ENCODE results near the gene TCTA. TPM values are rescaled to one million over a fixed set of nuclear protein-coding genes. Genes with fewer than 3 reads are reported as not detected.

TCTA gene
- total and polyA plus RNA-seq, 2 donors (not counting 3 experiments of a cell fraction or from before 2014, with no cell fraction given): 21.9 to 32.3 TPM

DNA sequence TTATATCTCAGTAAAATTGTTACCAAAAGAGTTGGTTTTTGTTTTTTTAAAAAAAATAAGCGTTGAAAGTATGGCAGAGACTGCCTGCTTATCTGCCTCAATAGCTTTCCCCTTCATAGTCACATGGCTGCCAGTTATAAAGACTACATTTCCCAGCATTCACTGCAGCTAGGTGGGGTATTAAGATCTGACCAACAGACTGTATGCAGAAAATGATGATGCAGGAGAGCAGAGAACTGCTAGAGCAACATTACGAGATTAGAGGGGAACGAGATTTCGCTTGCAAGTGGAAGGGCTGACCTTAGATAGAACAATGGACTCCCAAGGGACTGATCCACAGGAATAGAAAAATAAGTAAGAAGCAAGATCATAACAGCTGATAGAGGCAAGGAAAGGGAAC lies 14.8 kb upstream of the TCTA start:
- BruUV-seq (replicated peaks): no TSS peak
- Histone ChIP-seq H2AFZ (ENCODE audit: low read depth, low read length) (no peak overlapping the region), H3K79me2 (ENCODE audit: control insufficient read depth, insufficient read depth, low read length) (peaks cover 96% of the 10 kb centered on the region), H3K9me1 (replicated peaks; ENCODE audit: control insufficient read depth, extremely low read depth, insufficient read depth, low read length) (no peaks in the 10 kb centered on the region), H3K4me2 (ENCODE audit: insufficient read depth, low read length) (peak overlapping the region; percentile 16), H3K36me3 (ENCODE audit: control insufficient read depth in 2 of 2, extremely low read depth in 1 of 2, insufficient read depth in 2 of 2, low read length in 2 of 2) (peaks cover 0 to 4% of the 10 kb centered on the region in 2 experiments), H3K9me3 (replicated peaks; ENCODE audit: control insufficient read depth, insufficient read depth, low read length) (no peaks in the 10 kb centered on the region), H3K4me1 (ENCODE audit: control insufficient read depth, extremely low read depth, insufficient read depth, low read length) (peaks cover 7% of the 10 kb centered on the region), H3K27ac (ENCODE audit: insufficient read depth, low read depth, low read length) (no peak overlapping the region), H3K9ac (replicated peaks; ENCODE audit: extremely low read depth, insufficient read depth, low read length) (no peak overlapping the region), H4K20me1 (replicated peaks; ENCODE audit: control insufficient read depth, extremely low read depth, insufficient read depth, low read length) (peaks cover 16% of the 10 kb centered on the region), H3K4me3 (replicated peaks in 1 of 3; ENCODE audit: insufficient read depth in 1 of 3, low read depth in 1 of 3, low read length in 3 of 3) (no peak overlapping the region), H3K27me3 (ENCODE audit: control insufficient read depth in 2 of 2, insufficient read depth in 2 of 2, low read length in 2 of 2) (no peaks in the 10 kb centered on the region)
- dilution Hi-C loops (cut with MboI; ENCODE audit: extremely low pct_ligation_motif_present, low sequenced_read_pairs): no loop called here
- TF ChIP-seq GATA2 (IDR thresholded peaks at IDR 0.05; ENCODE audit: insufficient read depth, insufficient read length, low read depth, low read length) (no peak), POLR2AphosphoS5 (IDR thresholded peaks at IDR 0.05; ENCODE audit: insufficient read depth, low read depth, low read length) (no peak), POLR2A (IDR thresholded peaks at IDR 0.05; ENCODE audit: low read depth, low read length) (no peak), MYC (IDR thresholded peaks at IDR 0.05; ENCODE audit: low read depth, low read length) (no peak)
- POLR2A ChIA-PET: interaction anchor here (1.1 kb wide), 1 partner anchor 14 kb away, joined by 5 read pairs; the partner anchor contains the start of gene RHOA
- DNase-seq (ENCODE audit: low read depth, low spot score): peak; percentile 66
- peak; percentile 72 for FAIRE-seq
- CTCF ChIA-PET: interaction anchor here (1.2 kb wide), 1 partner anchor 57 kb away, joined by 5 read pairs; no protein-coding TSS in a partner anchor
- intact Hi-C loops (cut with micrococcal nuclease): no loop called here

DNA sequence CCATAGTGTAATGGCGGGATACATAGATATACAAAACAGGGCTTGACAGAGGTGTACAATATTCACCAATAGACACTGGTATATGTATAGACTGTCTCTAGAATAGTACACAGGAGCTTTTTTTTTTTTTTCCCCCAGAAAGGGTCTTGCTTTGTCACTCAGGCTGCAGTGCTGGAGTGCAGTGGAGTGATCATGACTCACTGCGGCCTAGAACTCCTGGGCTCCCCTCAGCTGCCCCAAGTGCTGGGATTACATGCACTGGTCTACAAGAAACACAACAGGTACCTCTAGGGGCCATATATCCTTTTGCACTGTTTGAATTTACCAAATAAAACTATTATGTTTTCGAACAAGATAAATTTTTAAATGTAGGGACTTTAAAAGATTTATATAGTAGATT lies 12.8 kb upstream of the TCTA start:
- H3K36me3 ChIP-seq (ENCODE audit: control insufficient read depth in 2 of 2, extremely low read depth in 1 of 2, insufficient read depth in 2 of 2, low read length in 2 of 2): peaks cover 0 to 4% of the 10 kb centered on the region in 2 experiments
- H3K4me1 ChIP-seq (ENCODE audit: control insufficient read depth, extremely low read depth, insufficient read depth, low read length): peaks cover 7% of the 10 kb centered on the region
- no peak overlapping the region for H2AFZ ChIP-seq (ENCODE audit: low read depth, low read length)
- dilution Hi-C loops (cut with MboI; ENCODE audit: extremely low pct_ligation_motif_present, low sequenced_read_pairs): no loop called here
- intact Hi-C loops (cut with micrococcal nuclease): no loop called here
- H4K20me1 ChIP-seq (replicated peaks; ENCODE audit: control insufficient read depth, extremely low read depth, insufficient read depth, low read length): peaks cover 24% of the 10 kb centered on the region
- CTCF ChIA-PET: interaction anchor here (1.1 to 1.6 kb wide), 2 partner anchors 8 to 50 kb away, joined by 3 to 4 read pairs; no protein-coding TSS in a partner anchor
- BruUV-seq (replicated peaks): no TSS peak
- FAIRE-seq: no peak
- DNase-seq (ENCODE audit: low read depth, low spot score): no peak
- TF ChIP-seq FOS (IDR thresholded peaks at IDR 0.05; ENCODE audit: borderline replicate concordance, insufficient read depth, low read length) (no peak), POLR2A (IDR thresholded peaks at IDR 0.05; ENCODE audit: low read depth, low read length) (no peak), MYC (IDR thresholded peaks at IDR 0.05; ENCODE audit: low read depth, low read length) (no peak)
- TF ChIP-seq, protein P1, sequence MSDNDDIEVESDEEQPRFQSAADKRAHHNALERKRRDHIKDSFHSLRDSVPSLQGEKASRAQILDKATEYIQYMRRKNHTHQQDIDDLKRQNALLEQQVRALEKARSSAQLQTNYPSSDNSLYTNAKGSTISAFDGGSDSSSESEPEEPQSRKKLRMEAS (IDR thresholded peaks at IDR 0.05; ENCODE audit: insufficient read depth, insufficient read length): no peak
- peaks cover 98% of the 10 kb centered on the region for H3K79me2 ChIP-seq (ENCODE audit: control insufficient read depth, insufficient read depth, low read length)
- no peak overlapping the region for H3K27ac ChIP-seq (ENCODE audit: insufficient read depth, low read depth, low read length)
- no peak overlapping the region for H3K4me2 ChIP-seq (ENCODE audit: insufficient read depth, low read length)
- no peaks in the 10 kb centered on the region for H3K27me3 ChIP-seq (ENCODE audit: control insufficient read depth in 2 of 2, insufficient read depth in 2 of 2, low read length in 2 of 2)
- H3K9me1 ChIP-seq (replicated peaks; ENCODE audit: control insufficient read depth, extremely low read depth, insufficient read depth, low read length): no peaks in the 10 kb centered on the region
- no peak overlapping the region for H3K4me3 ChIP-seq (replicated peaks in 1 of 3; ENCODE audit: insufficient read depth in 1 of 3, low read depth in 1 of 3, low read length in 3 of 3)
- POLR2A ChIA-PET: interaction anchor here (0.7 kb wide), 2 partner anchors 12 to 13 kb away, joined by 3 to 8 read pairs; partner anchors contain the start of gene RHOA
- no peak overlapping the region for H3K9ac ChIP-seq (replicated peaks; ENCODE audit: extremely low read depth, insufficient read depth, low read length)
- H3K9me3 ChIP-seq (replicated peaks; ENCODE audit: control insufficient read depth, insufficient read depth, low read length): no peaks in the 10 kb centered on the region

All from endothelial cell of umbilical vein (primary cell).